ENCODE data around the gene ZNF691.

ZNF691 gene

DNA sequence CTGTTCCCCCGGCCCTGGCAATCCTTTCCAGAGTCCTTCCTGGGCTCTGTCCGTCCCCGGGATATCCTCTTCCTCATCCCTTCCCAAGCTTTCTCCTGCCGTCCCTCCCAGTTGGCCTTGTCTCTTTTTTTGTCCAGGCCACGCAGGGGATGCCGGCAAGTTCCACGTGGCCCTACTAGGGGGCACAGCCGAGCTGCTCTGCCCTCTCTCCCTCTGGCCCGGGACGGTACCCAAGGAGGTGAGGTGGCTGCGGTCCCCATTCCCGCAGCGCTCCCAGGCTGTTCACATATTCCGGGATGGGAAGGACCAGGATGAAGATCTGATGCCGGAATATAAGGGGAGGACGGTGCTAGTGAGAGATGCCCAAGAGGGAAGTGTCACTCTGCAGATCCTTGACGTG is 15.8 kb upstream of the ZNF691 start:
- DNase-seq (ENCODE audit: low read depth, low spot score), result no peak
- no peak overlapping the region for H3K27ac ChIP-seq

GRCh38 chr1:42831273-42831672 is 15.1 kb upstream of the ZNF691 start:
- no peak for DNase-seq (ENCODE audit: low read depth, low spot score)
- no peak overlapping the region for H3K27ac ChIP-seq

DNA sequence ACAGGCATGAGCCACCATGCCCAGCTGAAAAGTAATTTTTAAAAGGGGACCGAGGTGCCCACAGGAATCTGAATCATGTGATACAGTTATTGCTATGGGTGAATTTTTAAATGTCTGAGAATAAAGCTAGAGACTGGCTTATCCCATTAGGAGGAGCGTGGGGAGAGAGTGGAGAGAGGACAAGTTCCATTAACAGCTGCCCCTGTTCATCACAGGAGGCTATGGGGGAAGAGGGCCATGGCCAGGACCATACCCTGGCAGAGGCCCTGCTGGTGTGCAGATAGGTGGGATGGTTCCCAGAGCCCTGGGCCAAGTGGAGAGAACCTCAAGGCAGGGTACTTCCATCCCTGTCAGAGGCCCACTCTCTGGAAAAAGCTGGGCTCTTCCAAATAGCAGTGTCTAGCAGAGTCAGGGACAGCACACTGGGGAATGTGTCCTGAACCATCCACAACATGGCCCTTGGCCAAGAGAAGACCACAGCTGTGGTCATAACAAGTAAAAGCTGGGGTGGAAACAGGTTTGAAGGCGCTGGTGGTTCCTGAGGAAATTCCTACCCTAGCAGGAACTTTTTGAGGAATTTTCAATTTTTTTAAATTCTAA is 13.7 kb upstream of the ZNF691 start:
- H3K27ac ChIP-seq, result no peak overlapping the region
- DNase-seq (ENCODE audit: low read depth, low spot score), result no peak

- H3K27ac ChIP-seq, result no peak overlapping the region
Observed at GRCh38 chr1:42833981-42834380, 12.4 kb upstream of the ZNF691 start.

GRCh38 chr1:42834803-42835202 is 11.6 kb upstream of the ZNF691 start:
- no peak for DNase-seq (ENCODE audit: low read depth, low spot score)
- no peak overlapping the region for H3K27ac ChIP-seq

More at GRCh38 chr1:42833981-42834380, 12.4 kb upstream of the ZNF691 start:
- no peak for DNase-seq (ENCODE audit: low read depth, low spot score)

GRCh38 chr1:42835422-42835821 is 11.0 kb upstream of the ZNF691 start:
- H3K27ac ChIP-seq, result no peak overlapping the region
- DNase-seq (ENCODE audit: low read depth, low spot score), result no peak

DNA sequence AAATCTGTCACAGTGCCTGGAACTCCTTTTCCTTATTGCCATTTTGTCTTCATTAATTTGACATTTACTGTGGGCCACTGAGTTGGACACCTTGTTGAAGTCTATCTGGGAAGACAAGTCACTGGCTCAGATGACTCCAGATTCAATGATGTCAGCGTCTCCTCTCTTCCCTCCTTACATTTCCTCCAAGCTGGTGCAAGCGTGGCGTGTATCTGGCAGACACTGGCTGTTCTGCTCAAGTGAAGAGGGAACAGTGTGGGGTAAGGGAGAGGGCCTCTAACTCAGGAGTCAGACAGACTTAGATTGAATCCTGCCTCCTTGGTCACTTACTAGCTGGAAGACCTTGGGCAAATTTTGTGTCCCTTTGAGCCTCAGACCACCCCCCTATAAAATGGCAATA is 8.7 kb upstream of the ZNF691 start:
- no peak overlapping the region for H3K27ac ChIP-seq

GRCh38 chr1:42838482-42839190 is 7.8 kb upstream of the ZNF691 start:
- DNase-seq (ENCODE audit: low read depth, low spot score), result no peak
- H3K27ac ChIP-seq, result no peak overlapping the region

More for the DNA sequence above, 8.7 kb upstream of the ZNF691 start:
- no peak for DNase-seq (ENCODE audit: low read depth, low spot score)

GRCh38 chr1:42841010-42841409 is 5.4 kb upstream of the ZNF691 start:
- H3K27ac ChIP-seq, result no peak overlapping the region
- no peak for DNase-seq (ENCODE audit: low read depth, low spot score)

DNA sequence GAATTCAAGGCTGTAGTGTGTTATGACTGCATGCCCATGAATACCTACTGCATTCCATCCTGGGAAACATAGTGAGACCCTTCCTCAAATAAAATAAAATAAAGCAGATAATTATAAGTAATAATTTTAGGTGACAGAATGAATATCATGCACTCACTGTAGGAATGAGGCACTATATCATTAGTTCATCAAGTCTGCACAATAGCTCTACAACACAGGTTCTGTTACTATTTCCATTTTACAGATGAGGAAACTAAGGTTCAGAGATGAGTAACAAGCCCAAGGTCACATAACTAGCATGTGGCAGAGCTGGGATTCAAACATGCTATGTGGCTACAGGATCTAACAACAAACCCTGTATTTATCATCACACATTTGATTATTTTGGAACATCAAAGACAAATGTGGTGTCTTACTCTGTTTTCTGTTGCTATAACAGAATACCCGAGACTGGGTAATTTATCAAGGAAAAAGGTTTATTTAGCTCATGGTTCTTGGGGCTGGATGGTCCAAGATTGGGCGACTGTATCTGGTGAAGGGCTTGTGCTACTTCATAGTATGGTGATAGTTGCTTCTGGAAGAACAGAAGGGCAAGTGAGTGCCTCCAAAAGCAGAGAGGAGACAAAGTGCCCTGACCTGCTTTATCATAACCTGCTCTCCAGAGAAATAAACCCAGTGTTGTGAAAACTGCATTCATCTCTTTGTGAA is 4.8 kb upstream of the ZNF691 start:
- H3K27ac ChIP-seq, result no peak overlapping the region
- no peak for DNase-seq (ENCODE audit: low read depth, low spot score)

DNA sequence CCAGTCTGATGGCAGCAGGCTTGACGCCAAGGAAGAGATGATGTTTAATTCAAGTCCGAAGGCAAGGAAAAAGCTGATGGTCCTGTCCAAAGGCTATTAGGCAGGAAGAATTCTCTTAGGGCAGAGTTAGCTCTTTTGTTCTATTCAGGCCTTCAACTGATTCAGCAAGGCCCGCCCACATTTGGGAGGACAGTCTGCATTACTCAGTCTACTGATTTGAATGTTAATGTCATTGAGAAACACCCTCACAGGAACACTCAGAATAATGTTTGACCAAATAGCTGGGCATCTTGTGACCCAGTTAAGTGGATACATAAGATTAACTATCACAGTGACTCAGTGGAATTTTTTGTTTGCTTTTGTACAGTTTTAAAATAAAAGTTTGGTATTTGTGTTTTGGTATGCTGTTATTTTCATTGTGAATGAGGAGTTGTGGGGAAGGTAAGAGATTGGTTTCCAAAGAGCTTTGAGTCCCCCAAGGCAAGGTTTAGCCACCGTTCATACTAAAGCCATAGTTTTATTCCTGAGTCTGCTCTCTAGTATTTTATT is 1.7 kb upstream of the ZNF691 start:
- no peak overlapping the region for H3K27ac ChIP-seq
- peak; percentile 6 for DNase-seq (ENCODE audit: low read depth, low spot score)

GRCh38 chr1:42845193-42845592 is 1.2 kb upstream of the ZNF691 start:
- no peak for DNase-seq (ENCODE audit: low read depth, low spot score)
- H3K27ac ChIP-seq, result no peak overlapping the region

GRCh38 chr1:42845866-42846256 is 552 bp upstream of the ZNF691 start:
- H3K27ac ChIP-seq, result no peak overlapping the region
- DNase-seq (ENCODE audit: low read depth, low spot score), result no peak

- no peak overlapping the region for H3K27ac ChIP-seq
- no peak for DNase-seq (ENCODE audit: low read depth, low spot score)
Observed at GRCh38 chr1:42847111-42847595, 740 bp downstream of the ZNF691 start.

- H3K27ac ChIP-seq, result no peak overlapping the region
- DNase-seq (ENCODE audit: low read depth, low spot score), result no peak
Observed at GRCh38 chr1:42847721-42848460, 1.5 kb downstream of the ZNF691 start.

GRCh38 chr1:42848823-42849537 is 2.6 kb downstream of the ZNF691 start:
- no peak for DNase-seq (ENCODE audit: low read depth, low spot score)
- H3K27ac ChIP-seq, result no peak overlapping the region

DNA sequence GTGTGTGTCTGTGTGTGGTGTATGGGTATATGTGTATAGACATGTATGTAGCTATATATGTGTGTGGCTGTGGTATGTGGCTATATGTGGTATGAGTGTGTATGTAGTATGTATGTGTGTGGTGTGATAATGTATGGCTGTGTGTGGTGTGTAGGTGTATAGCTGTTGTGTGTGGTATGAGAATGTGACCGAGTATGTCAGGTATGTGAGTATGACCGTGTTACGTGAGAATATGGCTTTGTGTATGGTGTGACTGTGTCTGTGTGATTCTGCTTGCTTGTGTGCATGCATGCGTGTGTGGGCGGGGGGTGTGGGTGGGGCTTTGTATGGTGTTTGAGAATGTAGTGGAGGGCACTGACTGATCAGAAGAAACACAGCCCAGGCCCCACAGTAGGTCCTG is 3.5 kb downstream of the ZNF691 start:
- no peak for DNase-seq (ENCODE audit: low read depth, low spot score)
- H3K27ac ChIP-seq, result no peak overlapping the region

- DNase-seq (ENCODE audit: low read depth, low spot score), result no peak
- no peak overlapping the region for H3K27ac ChIP-seq
Observed at GRCh38 chr1:42851420-42851819, 5.0 kb downstream of the ZNF691 start.

GRCh38 chr1:42851960-42852607 is 5.7 kb downstream of the ZNF691 start:
- no peak overlapping the region for H3K27ac ChIP-seq
- no peak for DNase-seq (ENCODE audit: low read depth, low spot score)

Measured in epithelial cell of prostate (primary cell).